IPS DF 6.9 (cell line): ENCODE data around the gene DRD3.

Experiments
- DNase-seq: peaks from one replicate; pipeline ENCODE4 v3.0.0-alpha.2; 2013; ENCODE audit warnings: low read depth, low spot score
- H3K27ac ChIP-seq: one replicate; pipeline ENCODE4 v1.5.1; 2013; ENCODE audit warnings: low read length, control low read depth
- H3K27me3 ChIP-seq: 2 replicates; pipeline ENCODE4 v1.6.1; 2013; ENCODE audit warnings: mild to moderate bottlenecking, low read length; ENCODE audit not compliant: control insufficient read depth, insufficient read depth
- H3K36me3 ChIP-seq: 2 replicates; pipeline ENCODE4 v1.6.1; 2013; ENCODE audit warnings: low read length; ENCODE audit not compliant: control insufficient read depth, insufficient read depth
- H3K4me1 ChIP-seq: 2 replicates; pipeline ENCODE4 v1.6.1; 2013; ENCODE audit warnings: low read length; ENCODE audit not compliant: control insufficient read depth, insufficient read depth
- H3K4me3 ChIP-seq: 2 replicates; pipeline ENCODE4 v1.5.1; 2013; ENCODE audit warnings: mild to moderate bottlenecking, low read length
- H3K9me3 ChIP-seq: 2 replicates; pipeline ENCODE4 v1.6.1; 2013; ENCODE audit warnings: low read length, inconsistent platforms; ENCODE audit not compliant: control insufficient read depth, insufficient read depth
- WGBS: extraction: QIAGEN DNeasy Blood & Tissue Kit; methylation state at CpG from one replicate; pipeline ENCODE4 v1.1.7; 2013; ENCODE audit warnings: mixed read lengths, missing lambda C conversion rate; ENCODE audit not compliant: insufficient read length, insufficient coverage; 5-methylcytosine and 5-hydroxymethylcytosine counted together

The DRD3 gene

GRCh38 chr3:114216186-114216970 is 37.5 kb upstream of the DRD3 start:
- H3K9me3 ChIP-seq = no peaks in the 10 kb centered on the region
- H3K4me3 ChIP-seq = no peak overlapping the region
- H3K27ac ChIP-seq = no peak overlapping the region
- peaks cover 5% of the 10 kb centered on the region; the same call in 1 of the 2 replicates for H3K4me1 ChIP-seq
- WGBS = no CpG with 5 or more reads among the region's 5 CpGs
- DNase-seq = no peak
- no peaks in the 10 kb centered on the region for H3K27me3 ChIP-seq
- no peaks in the 10 kb centered on the region for H3K36me3 ChIP-seq

GRCh38 chr3:114214542-114215341 is 35.9 kb upstream of the DRD3 start:
- peaks cover 5% of the 10 kb centered on the region; the same call in 1 of the 2 replicates for H3K4me1 ChIP-seq
- peak; percentile 41 for DNase-seq
- no peaks in the 10 kb centered on the region for H3K27me3 ChIP-seq
- WGBS = no CpG with 5 or more reads among the region's 6 CpGs
- H3K36me3 ChIP-seq = no peaks in the 10 kb centered on the region
- no peaks in the 10 kb centered on the region for H3K9me3 ChIP-seq
- no peak overlapping the region for H3K27ac ChIP-seq
- no peak overlapping the region for H3K4me3 ChIP-seq

DNA sequence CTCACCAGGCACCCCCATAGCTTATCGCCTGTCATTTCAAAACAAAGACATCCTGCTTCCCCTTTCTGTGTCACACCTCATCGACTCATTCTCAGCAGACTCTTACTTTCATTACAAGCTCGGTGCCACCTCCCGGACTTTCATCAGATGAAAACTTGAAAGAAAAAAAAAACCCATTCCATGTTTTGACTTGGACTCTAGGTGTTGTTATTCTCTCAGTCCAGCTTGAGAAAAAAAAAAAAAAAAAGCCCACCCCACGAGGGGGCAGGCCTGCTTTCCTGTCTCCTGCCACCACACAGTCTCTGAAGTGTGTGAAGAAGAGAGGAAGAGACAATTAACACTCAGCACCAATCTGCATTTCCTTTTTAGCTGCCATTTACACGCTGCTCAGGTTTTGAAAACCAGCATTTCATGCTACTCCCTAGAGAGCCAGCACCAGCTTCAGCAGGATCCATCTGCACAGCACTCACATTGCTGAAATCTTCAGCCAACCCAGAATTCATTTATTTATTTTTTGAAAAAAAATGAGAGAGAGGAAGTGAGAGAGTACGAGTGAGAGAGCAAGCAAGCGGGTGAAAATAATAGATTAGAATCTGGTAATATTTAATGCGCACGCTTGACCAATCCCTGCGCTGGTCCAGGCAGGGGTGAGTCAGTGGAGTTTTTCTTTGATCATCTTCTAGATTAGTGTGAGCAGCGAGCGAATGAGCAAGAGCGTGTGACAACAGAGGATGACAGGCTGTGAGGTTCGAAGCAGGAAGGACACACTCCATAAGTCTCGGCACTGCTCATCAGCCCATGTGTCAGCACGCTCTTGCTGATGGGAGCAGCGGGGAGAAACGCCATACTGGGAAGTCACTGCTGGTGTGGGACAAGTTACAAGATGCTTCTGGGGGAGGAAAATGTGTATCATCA is 35.0 kb upstream of the DRD3 start:
- no peaks in the 10 kb centered on the region for H3K27me3 ChIP-seq
- WGBS = 100% methylated on average over 2 of the region's 19 CpGs
- no peak overlapping the region for H3K4me3 ChIP-seq
- no peak overlapping the region for H3K27ac ChIP-seq
- no peaks in the 10 kb centered on the region for H3K9me3 ChIP-seq
- no peaks in the 10 kb centered on the region for H3K36me3 ChIP-seq
- DNase-seq = peak; percentile 35
- peaks cover 5% of the 10 kb centered on the region; the same call in 1 of the 2 replicates for H3K4me1 ChIP-seq

DNA sequence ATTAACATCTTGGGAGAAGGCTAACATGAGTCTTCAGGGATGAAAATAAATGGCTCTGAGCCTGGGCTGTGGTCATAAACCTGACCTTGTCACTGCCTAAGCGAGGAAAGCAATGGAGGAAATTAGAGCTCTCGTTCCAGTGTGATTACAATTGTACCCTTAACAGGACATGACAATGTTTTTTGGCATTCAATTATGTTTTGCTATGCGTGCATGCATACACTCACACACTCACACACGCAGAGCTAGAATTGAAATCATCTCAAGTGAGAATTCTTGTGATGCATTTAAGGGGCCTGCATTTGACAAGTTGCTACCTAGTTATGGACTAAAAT is 34.4 kb upstream of the DRD3 start:
- Histone ChIP-seq H3K4me3 (no peak overlapping the region), H3K27ac (no peak overlapping the region)
- WGBS = no CpG with 5 or more reads among the region's 4 CpGs

GRCh38 chr3:114212646-114213045 is 33.8 kb upstream of the DRD3 start:
- H3K36me3 ChIP-seq = no peaks in the 10 kb centered on the region
- H3K4me3 ChIP-seq = no peak overlapping the region
- H3K27me3 ChIP-seq = no peaks in the 10 kb centered on the region
- no peaks in the 10 kb centered on the region for H3K9me3 ChIP-seq
- no peak overlapping the region for H3K27ac ChIP-seq
- WGBS = no CpG with 5 or more reads among the region's 4 CpGs
- no peak for DNase-seq
- H3K4me1 ChIP-seq = peaks cover 5% of the 10 kb centered on the region; the same call in 1 of the 2 replicates

More for the DNA sequence above, 34.4 kb upstream of the DRD3 start:
- no peaks in the 10 kb centered on the region for H3K36me3 ChIP-seq
- no peaks in the 10 kb centered on the region for H3K9me3 ChIP-seq
- peaks cover 5% of the 10 kb centered on the region; the same call in 1 of the 2 replicates for H3K4me1 ChIP-seq
- no peaks in the 10 kb centered on the region for H3K27me3 ChIP-seq
- DNase-seq = no peak

GRCh38 chr3:114207768-114208167 is 28.9 kb upstream of the DRD3 start:
- no peak overlapping the region for H3K4me3 ChIP-seq
- no peak overlapping the region for H3K27ac ChIP-seq
- no peaks in the 10 kb centered on the region for H3K9me3 ChIP-seq
- H3K36me3 ChIP-seq = no peaks in the 10 kb centered on the region
- no CpG with 5 or more reads among the region's 4 CpGs for WGBS
- no peaks in the 10 kb centered on the region for H3K27me3 ChIP-seq
- no peak for DNase-seq
- no peaks in the 10 kb centered on the region for H3K4me1 ChIP-seq

DNA sequence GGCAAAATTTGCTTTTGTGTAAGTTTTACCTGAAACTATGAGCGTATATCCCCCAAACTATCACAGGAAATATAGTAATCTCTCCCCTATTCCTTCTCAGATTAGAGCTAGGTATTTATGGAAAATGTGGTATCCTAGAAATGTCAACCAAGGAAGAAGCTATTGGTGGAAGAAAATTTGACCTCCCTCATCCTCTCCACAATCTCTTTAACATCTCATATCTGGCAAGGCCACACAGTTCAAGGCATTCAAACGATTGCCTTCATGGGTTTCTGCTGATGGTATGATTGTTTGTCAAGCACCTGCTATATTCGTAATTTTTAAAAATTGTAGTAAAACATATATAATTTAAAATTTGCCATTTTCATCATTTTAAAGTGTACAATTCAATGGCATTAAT is 27.5 kb upstream of the DRD3 start:
- Histone ChIP-seq H3K9me3 (no peaks in the 10 kb centered on the region), H3K36me3 (no peaks in the 10 kb centered on the region), H3K4me1 (no peaks in the 10 kb centered on the region), H3K4me3 (no peak overlapping the region), H3K27ac (no peak overlapping the region), H3K27me3 (no peaks in the 10 kb centered on the region)
- DNase-seq = no peak
- whole genome bisulfite sequencing = no CpG with 5 or more reads among the region's 3 CpGs

DNA sequence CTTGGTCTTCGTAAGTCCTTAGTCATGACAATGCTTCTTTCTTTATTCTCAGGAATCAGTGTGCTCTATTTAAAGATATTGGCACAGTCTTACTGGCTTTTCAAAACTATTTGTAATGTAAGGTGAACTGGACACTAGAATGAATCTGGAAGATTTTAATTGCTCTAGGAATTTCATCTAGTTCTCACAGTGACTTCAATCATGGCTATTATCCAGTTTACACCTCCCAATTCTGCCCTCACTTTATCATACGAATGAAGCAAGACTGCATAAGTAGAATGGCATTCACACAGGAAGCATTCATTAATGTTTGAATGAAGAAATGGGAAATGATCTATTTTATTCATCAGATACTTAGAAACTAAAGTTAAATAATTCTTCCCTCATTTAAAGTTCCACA is 26.7 kb upstream of the DRD3 start:
- no peaks in the 10 kb centered on the region for H3K9me3 ChIP-seq
- WGBS = no CpG with 5 or more reads among the region's 2 CpGs

GRCh38 chr3:114194750-114195149 is 15.9 kb upstream of the DRD3 start:
- Histone ChIP-seq H3K27ac (no peak overlapping the region), H3K4me3 (no peak overlapping the region), H3K27me3 (no peaks in the 10 kb centered on the region), H3K4me1 (no peaks in the 10 kb centered on the region), H3K36me3 (no peaks in the 10 kb centered on the region), H3K9me3 (no peaks in the 10 kb centered on the region)
- WGBS = no CpG with 5 or more reads among the region's 1 CpG
- DNase-seq = no peak

More for the DNA sequence above, 26.7 kb upstream of the DRD3 start:
- Histone ChIP-seq H3K36me3 (no peaks in the 10 kb centered on the region), H3K4me3 (no peak overlapping the region), H3K27me3 (no peaks in the 10 kb centered on the region), H3K4me1 (no peaks in the 10 kb centered on the region), H3K27ac (no peak overlapping the region)
- DNase-seq = no peak

DNA sequence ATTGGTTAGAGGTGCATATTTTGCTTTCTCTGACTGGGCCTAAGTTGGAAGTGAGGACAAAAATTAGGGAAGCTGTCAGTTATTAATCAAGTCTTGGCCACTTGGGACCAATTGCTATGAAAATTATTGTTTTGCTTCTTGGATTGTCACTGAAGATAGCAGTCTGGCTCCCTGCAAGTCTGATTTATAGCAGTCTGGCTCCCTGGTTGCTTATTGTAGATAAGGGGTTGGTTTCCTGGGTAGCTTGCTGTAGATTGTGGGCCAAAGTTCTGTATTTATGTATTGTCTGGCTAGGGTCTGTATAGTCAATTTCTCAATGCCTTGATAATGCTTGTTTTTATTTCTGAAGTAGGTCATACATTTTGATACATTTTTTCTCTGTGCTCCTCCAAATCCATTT is 13.3 kb upstream of the DRD3 start:
- Histone ChIP-seq H3K4me3 (no peak overlapping the region), H3K27ac (no peak overlapping the region), H3K27me3 (no peaks in the 10 kb centered on the region), H3K9me3 (no peaks in the 10 kb centered on the region), H3K36me3 (no peaks in the 10 kb centered on the region), H3K4me1 (no peaks in the 10 kb centered on the region)
- DNase-seq = no peak
